Spleen (tissue), 11 donors: ENCODE results near the gene TRAF1. TPM values are rescaled to one million over a fixed set of nuclear protein-coding genes. Genes with fewer than 3 reads are reported as not detected.
A peak's percentile ranks its signal among the peaks of the same experiment; 100 is the strongest.

Source experiments
- DNase-seq: peaks from one replicate; pipeline ENCODE4 v3.0.0-alpha.2; 2020
- H3K27ac ChIP-seq, 8 donors: fragments of 200-600 bp; sonication (generic) in 7 of 8; 1 replicate in 4 of 8; 2 replicates in 4 of 8; pipeline versions ENCODE4 v1.5.0 to v1.8.0; 2016 to 2021; ENCODE audit warnings: inconsistent platforms in 4 of 8, mild to moderate bottlenecking in 4 of 8, moderate library complexity in 1 of 8
- H3K27me3 ChIP-seq, 7 donors: fragments of 200-600 bp; sonication (generic) in 6 of 7; replicated peaks in 1 of 7; 1 replicate in 4 of 7; 2 replicates in 3 of 7; pipeline versions ENCODE4 v1.5.0 to v1.8.0; 2016 to 2021; ENCODE audit warnings: inconsistent platforms in 3 of 7, mild to moderate bottlenecking in 1 of 7
- H3K36me3 ChIP-seq, 6 donors: fragments of 200-600 bp; sonication (generic) in 5 of 6; 1 replicate in 4 of 6; 2 replicates in 2 of 6; pipeline versions ENCODE4 v1.5.0 to v1.8.0; 2016 to 2021; ENCODE audit warnings: inconsistent platforms in 2 of 6
- H3K4me1 ChIP-seq, 6 donors: fragments of 200-600 bp; sonication (generic) in 5 of 6; 1 replicate in 3 of 6; 2 replicates in 3 of 6; pipeline versions ENCODE4 v1.5.0 to v1.8.0; 2016 to 2021; ENCODE audit warnings: inconsistent platforms in 3 of 6
- H3K4me3 ChIP-seq, 8 donors: fragments of 200-600 bp; sonication (generic) in 7 of 8; 1 replicate in 4 of 8; 2 replicates in 4 of 8; pipeline versions ENCODE4 v1.5.0 to v1.8.0; 2016 to 2021; ENCODE audit warnings: inconsistent platforms in 4 of 8, mild to moderate bottlenecking in 4 of 8, moderate library complexity in 2 of 8
- H3K9me3 ChIP-seq, 8 donors: fragments of 200-600 bp; sonication (generic) in 7 of 8; 1 replicate in 4 of 8; 2 replicates in 4 of 8; pipeline versions ENCODE4 v1.5.0 to v1.8.0; 2016 to 2021; ENCODE audit warnings: inconsistent platforms in 4 of 8
- CTCF ChIP-seq, 11 experiments: fragments of 200-600 bp in 7 of 11; fragments of 450-650 bp in 4 of 11; sonication (generic) in 4 of 11; IDR thresholded peaks in 8 of 11; conservative IDR thresholded peaks in 3 of 11; 1 replicate in 7 of 11; 2 replicates in 4 of 11; pipeline versions ENCODE4 v1.4.0 to v1.8.0; 2016 to 2021; ENCODE audit warnings: antibody characterized with exemption in 11 of 11, inconsistent platforms in 4 of 11, mild to moderate bottlenecking in 1 of 11
- POLR2A ChIP-seq, 3 donors: fragments of 450-650 bp; IDR thresholded peaks; one replicate each; pipeline ENCODE4 v1.5.1; 2017; ENCODE audit warnings: antibody characterized with exemption in 3 of 3, mild to moderate bottlenecking in 1 of 3
- POLR2AphosphoS5 ChIP-seq, 3 donors: sonication (generic); formaldehyde crosslinking; IDR thresholded peaks; one replicate each; pipeline ENCODE4 v1.5.1; 2017; ENCODE audit warnings: antibody characterized with exemption in 3 of 3
- WGBS, 5 donors: extraction: QIAGEN DNeasy Blood & Tissue Kit in 3 of 5; methylation state at CpG; one replicate each; pipeline versions ENCODE4 v1.1.5 to v1.1.7; 2013 to 2018; 5-methylcytosine and 5-hydroxymethylcytosine counted together
- intact Hi-C: fragments of 100-400 bp; cut with DNase I; formaldehyde crosslinking; loops from one replicate; pipeline ENCODE4 v1.15.0; 2023; ENCODE audit warnings: low total_unique reads
- polyA plus RNA-seq, 3 donors: library from polyadenylated mRNA; stranded (reverse); fragments of 200-250 nt; gene quantifications; one replicate each; pipeline ENCODE4 v1.2.1, GENCODE V29; 2013
- total RNA-seq, 7 donors: library from RNA; depleted of rRNA in 3 of 7; stranded (reverse); fragments of >200 nt in 3 of 7; fragmentation: NEBNext Ultra II Directional in 4 of 7; extraction: Animal tissue kit (Norgen Biotek cat#: 25700) in 4 of 7; gene quantifications; one replicate each; pipeline versions ENCODE4 v1.1.0 to v1.2.1, GENCODE V29; 2016 to 2021
- donor health status: healthy with polysubstance abuse.
- donor health status: DM: no; HTN: no; CAD: no; lungs with moderate emphysema.
- donor health status: DM: no; HTN: no; CAD: no.
- donor health status: Bipolar disorder and iron deficiency.
- donor health status: healthy.
- donor health status: DM: no; HTN: no; CAD: no.
- donor health status: DM: yes; HTN: yes; CAD: no.

The TRAF1 gene
- total and polyA plus RNA-seq, 10 donors: 8.6 to 29.2 (median 14.1) TPM

- peak overlapping the region in 7 of 8 donors; percentile 1 to 82 (median 19) for H3K4me3 ChIP-seq
- H3K27ac ChIP-seq: peak overlapping the region; percentile 74 to 96 (median 95)
- H3K9me3 ChIP-seq: no peaks in the 10 kb centered on the region
- H3K36me3 ChIP-seq: peaks cover 0 to 28% (median 0%) of the 10 kb centered on the region in 6 donors
- no peaks in the 10 kb centered on the region for H3K27me3 ChIP-seq
- intact Hi-C loops: no loop called here
- DNase-seq: no peak
- 46 to 56% (median 50%) methylated on average over 13 of the region's 13 CpGs for WGBS, 5 donors
- H3K4me1 ChIP-seq: peaks cover 46 to 100% (median 82%) of the 10 kb centered on the region in 6 donors
- peak; percentile 30 to 31 (median 31) for TF ChIP-seq POLR2AphosphoS5 (IDR thresholded peaks at IDR 0.05)
- TF ChIP-seq CTCF (IDR thresholded peaks at IDR 0.05 in 8 of 11, conservative IDR thresholded peaks at IDR 0.05 in 3 of 11): no peak
Measured at GRCh38 chr9:120925535-120926396, 830 bp downstream of the TRAF1 start.

GRCh38 chr9:120924698-120925534, 1.7 kb downstream of the TRAF1 start:
- peaks cover 0 to 28% (median 0%) of the 10 kb centered on the region in 6 donors for H3K36me3 ChIP-seq
- peak overlapping the region; percentile 74 to 96 (median 95) for H3K27ac ChIP-seq
- intact Hi-C loops: no loop called here
- peak; percentile 69 for DNase-seq
- H3K27me3 ChIP-seq: no peaks in the 10 kb centered on the region
- no peak for TF ChIP-seq CTCF (IDR thresholded peaks at IDR 0.05 in 8 of 11, conservative IDR thresholded peaks at IDR 0.05 in 3 of 11)
- no peak for TF ChIP-seq POLR2A (IDR thresholded peaks at IDR 0.05)
- no peak for TF ChIP-seq POLR2AphosphoS5 (IDR thresholded peaks at IDR 0.05)
- H3K9me3 ChIP-seq: no peaks in the 10 kb centered on the region
- peak overlapping the region in 7 of 8 donors; percentile 1 to 82 (median 19) for H3K4me3 ChIP-seq
- WGBS, 5 donors: 69 to 79% (median 76%) methylated on average over 11 of the region's 11 CpGs
- H3K4me1 ChIP-seq: peaks cover 41 to 100% (median 82%) of the 10 kb centered on the region in 6 donors

- H3K4me1 ChIP-seq: peaks cover 36 to 100% (median 83%) of the 10 kb centered on the region in 6 donors
- intact Hi-C loops: no loop called here
Measured at GRCh38 chr9:120923620-120924328, 2.8 kb downstream of the TRAF1 start.

More at GRCh38 chr9:120923620-120924328, 2.8 kb downstream of the TRAF1 start:
- no peak for DNase-seq
- Histone ChIP-seq H3K27ac (peak overlapping the region in 7 of 8 donors; percentile 92 to 96 (median 95)), H3K4me3 (peak overlapping the region in 1 of 8 donors; percentile 82), H3K36me3 (peaks cover 0 to 39% (median 0%) of the 10 kb centered on the region in 6 donors), H3K9me3 (no peaks in the 10 kb centered on the region), H3K27me3 (no peaks in the 10 kb centered on the region)
- 80 to 93% (median 83%) methylated on average over 11 of the region's 11 CpGs for WGBS, 5 donors
- TF ChIP-seq CTCF (IDR thresholded peaks at IDR 0.05 in 8 of 11, conservative IDR thresholded peaks at IDR 0.05 in 3 of 11) (no peak), POLR2A (IDR thresholded peaks at IDR 0.05) (no peak), POLR2AphosphoS5 (IDR thresholded peaks at IDR 0.05) (no peak)
